ENCODE data around the gene BCAS1. TPM values are rescaled to one million over a fixed set of nuclear protein-coding genes. Genes with fewer than 3 reads are reported as not detected.

The BCAS1 gene
- total RNA-seq, 1 experiment from 2014 or later = 3.1 TPM

GRCh38 chr20:53920647-53921245, 149.6 kb downstream of the BCAS1 start:
- CTCF ChIA-PET = no interaction called here

DNA sequence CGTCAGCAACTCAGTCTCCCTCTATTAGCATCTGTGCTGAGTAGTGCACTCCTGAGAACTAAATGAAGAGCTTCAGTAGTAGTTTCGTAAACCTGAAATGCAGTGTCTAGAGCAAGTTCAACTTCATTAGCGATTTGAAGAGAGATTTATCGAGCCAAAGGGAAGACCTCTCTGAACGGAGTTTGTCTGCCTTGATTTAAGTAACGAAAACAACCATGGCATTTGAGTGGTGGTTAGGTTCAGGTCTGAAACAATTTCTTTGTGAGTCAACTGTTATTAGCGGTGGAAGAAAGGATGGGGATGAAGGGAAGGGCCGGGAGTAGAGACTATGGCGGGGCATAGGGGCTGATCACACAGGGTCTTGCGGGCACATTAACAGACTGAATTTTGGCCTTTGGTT, 150.5 kb downstream of the BCAS1 start:
- no TSS peak for BruUV-seq (replicated peaks)
- CTCF ChIA-PET = interaction anchor here (0.6 kb wide), 1 partner anchor 162 kb away, joined by 3 read pairs; no protein-coding TSS in a partner anchor

More at GRCh38 chr20:53920647-53921245, 149.6 kb downstream of the BCAS1 start:
- DNase-seq (ENCODE audit: low read depth, low spot score) (no peak), ATAC-seq (no peak)
- peaks cover 25% of the 10 kb centered on the region for H3K4me1 ChIP-seq (ENCODE audit: control insufficient read depth, insufficient read depth, low read length)
- POLR2A ChIA-PET = no interaction called here
- no peaks in the 10 kb centered on the region for H3K9me3 ChIP-seq (ENCODE audit: control insufficient read depth, insufficient read depth, low read depth, low read length)
- H3K27me3 ChIP-seq (ENCODE audit: control insufficient read depth, insufficient read depth, low read length) = no peaks in the 10 kb centered on the region
- intact Hi-C loops (cut with micrococcal nuclease; ENCODE audit: unreplicated experiment) (no loop called here), in situ Hi-C loops (cut with HindIII; ENCODE audit: low pct_unique_long_range_greater_than_20kb, low sequenced_read_pairs) (no loop called here)
- no peak for TF ChIP-seq SIN3A (IDR thresholded peaks at IDR 0.05; ENCODE audit: borderline replicate concordance, insufficient read depth, low read depth, low read length)
- no peak for TF ChIP-seq POLR2AphosphoS5 (IDR thresholded peaks at IDR 0.05; ENCODE audit: low read depth, low read length)
- TF ChIP-seq, protein P1, sequence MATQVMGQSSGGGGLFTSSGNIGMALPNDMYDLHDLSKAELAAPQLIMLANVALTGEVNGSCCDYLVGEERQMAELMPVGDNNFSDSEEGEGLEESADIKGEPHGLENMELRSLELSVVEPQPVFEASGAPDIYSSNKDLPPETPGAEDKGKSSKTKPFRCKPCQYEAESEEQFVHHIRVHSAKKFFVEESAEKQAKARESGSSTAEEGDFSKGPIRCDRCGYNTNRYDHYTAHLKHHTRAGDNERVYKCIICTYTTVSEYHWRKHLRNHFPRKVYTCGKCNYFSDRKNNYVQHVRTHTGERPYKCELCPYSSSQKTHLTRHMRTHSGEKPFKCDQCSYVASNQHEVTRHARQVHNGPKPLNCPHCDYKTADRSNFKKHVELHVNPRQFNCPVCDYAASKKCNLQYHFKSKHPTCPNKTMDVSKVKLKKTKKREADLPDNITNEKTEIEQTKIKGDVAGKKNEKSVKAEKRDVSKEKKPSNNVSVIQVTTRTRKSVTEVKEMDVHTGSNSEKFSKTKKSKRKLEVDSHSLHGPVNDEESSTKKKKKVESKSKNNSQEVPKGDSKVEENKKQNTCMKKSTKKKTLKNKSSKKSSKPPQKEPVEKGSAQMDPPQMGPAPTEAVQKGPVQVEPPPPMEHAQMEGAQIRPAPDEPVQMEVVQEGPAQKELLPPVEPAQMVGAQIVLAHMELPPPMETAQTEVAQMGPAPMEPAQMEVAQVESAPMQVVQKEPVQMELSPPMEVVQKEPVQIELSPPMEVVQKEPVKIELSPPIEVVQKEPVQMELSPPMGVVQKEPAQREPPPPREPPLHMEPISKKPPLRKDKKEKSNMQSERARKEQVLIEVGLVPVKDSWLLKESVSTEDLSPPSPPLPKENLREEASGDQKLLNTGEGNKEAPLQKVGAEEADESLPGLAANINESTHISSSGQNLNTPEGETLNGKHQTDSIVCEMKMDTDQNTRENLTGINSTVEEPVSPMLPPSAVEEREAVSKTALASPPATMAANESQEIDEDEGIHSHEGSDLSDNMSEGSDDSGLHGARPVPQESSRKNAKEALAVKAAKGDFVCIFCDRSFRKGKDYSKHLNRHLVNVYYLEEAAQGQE (IDR thresholded peaks at IDR 0.05; ENCODE audit: insufficient read depth in 1 of 2, low read depth in 2 of 2, low read length in 1 of 2) = no peak
- no peak for TF ChIP-seq CTCF (IDR thresholded peaks at IDR 0.05)
- TF ChIP-seq TCF7L2 (IDR thresholded peaks at IDR 0.05; ENCODE audit: low read depth, low read length) = no peak
- BruUV-seq (replicated peaks) = no TSS peak
- H3K27ac ChIP-seq (ENCODE audit: low read length) = peak overlapping the region; percentile 83
- no peaks in the 10 kb centered on the region for H3K36me3 ChIP-seq (ENCODE audit: control insufficient read depth, insufficient read depth, low read length)
- H3K4me3 ChIP-seq (ENCODE audit: low read depth in 2 of 2, low read length in 2 of 2) = no peak overlapping the region

More for the DNA sequence above, 150.5 kb downstream of the BCAS1 start:
- peak overlapping the region; percentile 100 for H3K27ac ChIP-seq (ENCODE audit: low read length)
- H3K36me3 ChIP-seq (ENCODE audit: control insufficient read depth, insufficient read depth, low read length) = no peaks in the 10 kb centered on the region
- DNase-seq (ENCODE audit: low read depth, low spot score) (no peak), ATAC-seq (no peak)
- POLR2A ChIA-PET = no interaction called here
- intact Hi-C loops (cut with micrococcal nuclease; ENCODE audit: unreplicated experiment) (loop anchor here (10.0 kb wide), 2 partner anchors 165 to 325 kb away; partner anchors contain the start of gene ZNF217), in situ Hi-C loops (cut with HindIII; ENCODE audit: low pct_unique_long_range_greater_than_20kb, low sequenced_read_pairs) (no loop called here)
- H3K4me3 ChIP-seq (ENCODE audit: low read depth in 2 of 2, low read length in 2 of 2) = no peak overlapping the region
- peaks cover 31% of the 10 kb centered on the region for H3K4me1 ChIP-seq (ENCODE audit: control insufficient read depth, insufficient read depth, low read length)
- no peaks in the 10 kb centered on the region for H3K9me3 ChIP-seq (ENCODE audit: control insufficient read depth, insufficient read depth, low read depth, low read length)
- no peaks in the 10 kb centered on the region for H3K27me3 ChIP-seq (ENCODE audit: control insufficient read depth, insufficient read depth, low read length)
- TF ChIP-seq SIN3A (IDR thresholded peaks at IDR 0.05; ENCODE audit: borderline replicate concordance, insufficient read depth, low read depth, low read length) (no peak), CTCF (IDR thresholded peaks at IDR 0.05) (no peak), POLR2AphosphoS5 (IDR thresholded peaks at IDR 0.05; ENCODE audit: low read depth, low read length) (no peak), TCF7L2 (IDR thresholded peaks at IDR 0.05; ENCODE audit: low read depth, low read length) (no peak)
- TF ChIP-seq, protein P1 (IDR thresholded peaks at IDR 0.05; ENCODE audit: insufficient read depth in 1 of 2, low read depth in 2 of 2, low read length in 1 of 2) = no peak

Data from Panc1 (cell line).